ENCODE results near the gene SLC22A23.
"Not testable (repeated sequence)": the region's sequence is repeated elsewhere in the genome, so short reads cannot be mapped to it uniquely, and the experiment has no call there.

SLC22A23 gene

DNA sequence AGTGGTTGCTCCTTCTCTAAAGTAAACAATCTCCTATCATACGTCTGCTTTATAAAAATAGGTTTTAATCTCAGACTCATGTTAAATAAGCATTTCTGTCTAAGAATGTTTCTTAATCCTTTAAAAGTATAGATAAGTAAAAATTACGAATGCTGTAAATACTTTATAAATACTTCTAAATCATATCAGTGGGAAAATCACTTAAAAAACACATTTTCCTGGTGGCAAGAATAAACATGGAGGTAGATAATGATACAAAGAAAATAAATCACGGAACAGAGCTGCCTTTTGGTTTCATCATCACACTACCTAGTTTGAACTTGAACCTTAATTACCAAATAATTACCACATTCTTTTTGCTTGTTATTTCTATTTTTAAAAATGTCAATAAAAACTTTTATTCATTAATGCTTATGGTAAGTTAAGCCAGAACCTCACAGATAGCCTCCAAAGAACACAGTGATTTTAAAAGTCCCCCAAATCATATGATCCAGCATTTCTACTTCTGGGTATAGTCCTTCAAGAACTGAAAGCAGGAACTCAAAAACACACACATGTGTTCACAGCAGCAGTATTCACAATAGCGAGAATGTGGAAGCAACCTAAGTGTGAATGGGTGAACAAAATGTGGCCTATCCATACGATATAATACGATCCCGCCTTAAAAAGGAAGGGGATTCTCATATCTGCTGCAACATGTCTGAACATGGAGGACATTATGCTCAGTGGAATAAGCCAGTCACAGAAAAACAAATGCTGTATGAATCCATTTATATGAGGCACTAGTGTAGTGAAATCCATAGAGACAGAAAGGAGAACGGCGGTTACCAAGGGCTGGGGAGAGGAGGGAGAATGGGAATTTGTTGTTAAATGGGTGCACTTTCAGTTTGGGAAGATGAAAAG lies 72.4 kb downstream of the SLC22A23 start:
- DNase-seq, result no peak

DNA sequence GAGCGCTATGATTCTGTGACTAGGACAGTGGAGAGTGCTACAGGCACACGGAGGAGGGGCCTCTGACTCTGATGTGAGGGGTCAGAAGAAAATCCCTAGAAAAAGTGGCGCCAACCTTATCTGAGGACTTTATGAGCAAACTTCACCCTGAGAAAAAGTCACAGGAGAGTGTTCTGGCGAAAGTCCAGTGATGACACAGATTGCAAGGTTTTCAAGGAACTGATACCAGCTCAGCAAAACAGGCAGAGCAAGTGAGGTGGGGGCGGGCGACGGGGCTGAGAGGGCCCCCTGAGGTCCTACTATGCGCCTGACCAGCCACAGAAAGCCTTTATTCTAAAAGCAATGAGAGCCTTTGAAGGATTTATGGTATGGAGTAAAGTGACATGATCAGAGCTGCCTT lies 73.3 kb downstream of the SLC22A23 start:
- DNase-seq, result no peak

DNA sequence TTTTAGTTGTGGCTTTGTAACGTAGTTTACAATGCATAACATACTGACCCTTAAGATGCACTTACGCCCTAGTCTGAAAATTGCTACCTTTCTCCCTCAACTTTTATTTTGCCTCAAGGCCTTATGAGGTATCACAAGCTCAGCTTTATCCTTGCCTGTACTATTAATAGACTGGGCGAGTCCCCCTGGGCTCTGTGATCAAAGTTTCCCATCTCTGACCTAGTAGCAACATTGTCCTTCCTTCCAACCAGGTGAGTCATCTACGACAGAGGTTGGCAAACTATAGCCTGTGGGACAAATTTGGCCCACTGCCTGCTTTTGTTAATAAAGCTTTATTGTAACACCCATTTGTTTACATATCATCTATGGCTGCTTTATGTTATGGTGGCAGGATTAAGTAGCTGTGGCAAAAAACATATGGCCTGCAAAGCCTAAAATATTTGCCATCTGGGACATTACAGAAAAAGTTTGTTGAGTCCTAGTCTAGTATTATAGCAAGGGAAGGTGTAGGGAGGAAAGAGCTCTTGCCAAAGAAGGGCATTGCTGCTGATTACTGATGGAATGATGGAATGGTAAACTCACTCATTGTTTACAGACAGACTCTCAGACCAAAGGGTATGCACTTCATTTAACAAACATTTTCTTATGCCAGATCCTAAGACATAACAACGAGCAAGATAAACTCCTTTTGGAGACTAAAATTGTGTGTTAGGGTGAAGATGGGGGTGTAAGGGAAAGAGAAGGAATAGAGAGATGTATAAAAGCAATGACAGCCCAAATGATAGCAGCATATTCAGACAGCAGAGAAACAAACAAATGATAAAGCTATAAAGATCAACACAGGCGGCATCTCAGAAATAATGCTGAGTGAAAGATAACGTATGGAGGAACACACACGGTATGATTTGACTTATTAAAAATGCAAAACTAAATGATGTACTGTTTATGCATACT lies 74.2 kb downstream of the SLC22A23 start:
- DNase-seq, result no peak

DNA sequence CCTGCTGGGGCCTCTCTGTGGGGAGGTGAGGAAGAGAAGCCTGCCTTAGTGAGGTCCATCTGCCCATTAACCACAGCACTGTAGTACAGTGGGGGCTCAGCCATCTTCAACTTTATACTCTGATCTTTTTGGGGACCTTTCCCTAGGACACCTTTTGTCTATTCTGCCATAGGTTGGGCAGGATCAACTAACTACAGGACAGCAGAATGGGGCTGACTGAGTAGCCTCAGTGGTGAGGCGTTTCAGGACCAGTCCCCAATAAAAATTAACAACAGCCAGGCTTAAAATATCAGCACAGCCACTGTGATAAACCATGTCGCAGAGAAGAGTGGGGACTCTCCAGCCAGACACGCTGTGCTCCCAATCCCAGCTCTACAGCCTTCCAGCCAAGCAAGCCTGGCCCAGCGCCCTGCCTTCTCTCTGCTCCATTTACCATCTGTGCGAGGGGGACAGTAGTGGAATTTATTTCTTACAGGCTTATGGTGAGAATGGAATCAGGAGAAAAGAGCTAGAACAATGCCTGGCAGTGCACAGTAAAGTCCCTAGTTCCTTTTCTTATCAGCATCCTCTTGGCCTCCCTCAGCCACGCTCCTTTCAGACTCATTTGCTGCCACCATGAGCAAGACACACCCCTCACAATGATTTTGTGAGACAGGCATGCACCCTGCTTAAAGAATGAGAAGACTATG lies 75.5 kb downstream of the SLC22A23 start:
- DNase-seq, result no peak

DNA sequence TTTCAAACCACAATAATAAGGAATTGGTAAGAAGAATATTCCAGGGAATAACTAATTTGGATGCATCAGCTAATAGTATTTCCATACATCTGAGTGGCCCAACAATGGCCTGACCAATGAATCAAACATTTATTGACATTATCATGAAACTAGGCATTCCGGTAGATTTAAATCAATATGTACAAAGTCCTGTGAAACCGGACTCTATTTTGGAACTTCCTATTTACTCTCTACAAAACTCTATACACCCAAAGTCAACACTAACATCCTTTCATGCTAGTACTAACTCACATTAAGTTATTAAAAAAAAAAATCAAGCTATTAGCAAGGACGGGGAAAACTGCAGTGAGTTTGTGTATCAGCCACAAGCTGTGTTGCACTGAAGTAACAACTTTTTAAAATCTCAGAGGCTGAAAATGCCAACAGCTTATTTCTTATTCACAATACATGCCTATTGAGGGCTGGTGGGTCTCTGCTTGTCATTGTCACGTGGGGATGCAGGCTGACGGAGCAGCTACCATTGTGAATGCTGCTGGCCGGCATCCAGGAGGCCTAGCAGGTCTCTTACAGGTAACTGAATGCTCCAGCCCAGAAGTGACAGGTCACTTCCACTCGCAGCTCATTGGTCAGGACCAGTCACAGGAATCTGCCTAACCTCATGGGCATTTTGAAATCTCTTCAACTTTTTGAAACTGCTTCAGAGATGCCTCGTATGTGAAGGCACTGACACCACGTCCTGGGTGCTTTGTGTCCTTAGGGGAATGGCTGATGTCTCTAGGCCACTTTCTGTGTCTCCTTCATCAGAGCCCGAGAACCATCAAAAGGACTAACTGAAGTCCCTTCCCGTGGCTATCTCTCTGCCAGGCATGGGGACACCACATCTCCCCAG lies 76.3 kb downstream of the SLC22A23 start:
- DNase-seq, result no peak

DNA sequence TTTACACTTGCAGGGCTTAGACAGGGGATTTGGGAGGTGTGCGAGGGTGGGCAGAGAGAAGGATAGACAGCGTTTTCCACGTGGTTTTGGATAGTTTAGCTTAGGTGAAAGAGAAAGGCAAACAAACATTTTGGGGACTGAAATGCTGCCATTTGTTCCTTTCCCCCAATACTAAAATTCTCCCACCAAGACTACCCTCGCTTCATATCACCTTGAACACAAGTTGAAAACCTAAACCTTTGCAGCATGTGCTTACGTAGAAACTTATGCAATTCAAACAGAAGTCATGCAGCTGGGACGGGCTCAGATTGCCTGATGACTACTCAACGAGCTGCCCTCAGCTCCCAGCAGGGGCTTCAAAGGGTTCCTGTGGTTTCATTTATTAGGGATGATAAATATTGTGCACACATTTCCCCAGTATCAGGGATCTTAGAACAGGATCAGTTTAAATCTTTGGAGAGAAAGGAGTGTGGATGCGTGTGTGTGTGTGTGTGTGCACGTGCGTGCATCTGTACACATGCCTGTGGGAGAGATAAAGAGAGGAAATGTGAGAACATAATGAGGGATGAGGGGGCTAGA lies 77.3 kb downstream of the SLC22A23 start:
- DNase-seq, result no peak

DNA sequence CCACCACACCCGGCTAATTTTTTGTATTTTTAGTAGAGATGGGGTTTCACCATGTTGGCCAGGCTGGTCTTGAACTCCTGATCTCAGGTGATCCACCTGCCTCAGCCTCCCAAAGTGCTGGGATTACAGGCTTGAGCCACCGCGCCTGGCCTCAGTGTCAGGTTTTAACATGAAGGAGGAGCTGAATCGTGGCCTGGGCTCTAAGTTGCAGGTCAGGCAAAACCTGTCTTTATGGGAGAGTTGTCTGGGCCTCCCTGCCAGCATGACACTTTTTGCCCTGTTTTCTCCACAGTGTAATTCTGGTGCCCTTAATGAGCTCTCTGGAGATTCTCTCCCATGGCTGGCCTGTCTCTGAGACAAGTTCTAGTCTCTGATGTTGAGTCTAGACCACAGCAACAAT lies 78.0 kb downstream of the SLC22A23 start:
- not testable (repeated sequence) for DNase-seq

DNA sequence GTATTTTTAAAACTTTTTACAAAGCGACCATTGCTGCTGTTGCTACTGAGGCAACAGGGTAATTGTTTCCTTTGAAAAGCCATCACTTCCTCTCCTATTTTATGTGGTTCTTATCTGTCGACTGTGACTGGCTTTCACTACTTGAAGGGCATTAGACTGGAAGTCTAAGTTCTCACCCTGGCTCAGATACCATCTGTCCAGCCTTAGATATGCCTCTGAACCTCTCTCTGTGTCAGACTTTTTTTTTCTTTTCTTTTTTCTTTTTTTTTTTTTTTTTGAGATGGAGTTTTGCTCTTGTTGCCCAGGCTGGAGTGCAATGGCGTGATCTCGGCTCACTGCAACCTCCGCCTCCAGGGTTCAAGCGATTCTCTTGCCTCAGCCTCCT lies 78.5 kb downstream of the SLC22A23 start:
- not testable (repeated sequence) for DNase-seq

DNA sequence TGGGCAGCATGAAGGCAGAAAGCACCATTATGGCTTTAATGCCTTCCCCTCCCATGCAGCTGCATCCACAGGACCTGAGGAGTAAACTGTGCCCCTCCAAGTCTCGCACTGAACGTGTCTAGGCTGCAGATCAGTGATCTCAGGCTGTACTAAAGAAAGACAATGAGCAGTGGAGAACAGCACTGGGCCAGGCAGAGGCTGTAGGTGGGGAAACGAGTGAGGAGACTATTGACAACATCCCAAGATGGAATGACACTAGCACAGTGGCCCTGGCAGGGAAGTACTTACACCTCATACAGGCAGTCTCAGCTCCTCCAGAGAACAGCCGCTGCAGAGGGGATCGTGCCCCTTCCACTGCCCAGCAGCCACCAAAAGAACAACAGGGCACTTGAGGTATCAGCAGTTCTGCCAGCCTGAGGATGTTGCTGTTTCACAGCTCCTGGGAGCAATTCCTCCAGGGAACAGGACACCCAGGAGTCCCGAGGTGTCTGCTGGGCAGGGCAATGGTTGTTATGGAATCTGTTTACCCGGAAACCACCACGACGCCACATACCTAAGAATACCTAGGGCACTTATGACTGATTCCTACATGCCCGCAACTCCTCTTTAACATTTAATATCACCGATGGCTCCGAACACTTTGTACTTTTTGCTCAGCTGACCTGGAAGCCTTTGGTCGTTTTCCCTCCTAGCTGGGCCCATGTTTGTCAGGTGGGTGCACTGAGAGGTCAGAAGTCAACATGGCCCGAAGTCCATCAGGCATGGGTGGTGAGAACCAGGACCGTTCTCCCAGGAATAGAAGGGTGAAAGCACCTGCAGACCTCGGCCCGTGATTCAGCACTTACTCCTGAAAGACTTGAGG lies 79.1 kb downstream of the SLC22A23 start:
- DNase-seq, result no peak

DNA sequence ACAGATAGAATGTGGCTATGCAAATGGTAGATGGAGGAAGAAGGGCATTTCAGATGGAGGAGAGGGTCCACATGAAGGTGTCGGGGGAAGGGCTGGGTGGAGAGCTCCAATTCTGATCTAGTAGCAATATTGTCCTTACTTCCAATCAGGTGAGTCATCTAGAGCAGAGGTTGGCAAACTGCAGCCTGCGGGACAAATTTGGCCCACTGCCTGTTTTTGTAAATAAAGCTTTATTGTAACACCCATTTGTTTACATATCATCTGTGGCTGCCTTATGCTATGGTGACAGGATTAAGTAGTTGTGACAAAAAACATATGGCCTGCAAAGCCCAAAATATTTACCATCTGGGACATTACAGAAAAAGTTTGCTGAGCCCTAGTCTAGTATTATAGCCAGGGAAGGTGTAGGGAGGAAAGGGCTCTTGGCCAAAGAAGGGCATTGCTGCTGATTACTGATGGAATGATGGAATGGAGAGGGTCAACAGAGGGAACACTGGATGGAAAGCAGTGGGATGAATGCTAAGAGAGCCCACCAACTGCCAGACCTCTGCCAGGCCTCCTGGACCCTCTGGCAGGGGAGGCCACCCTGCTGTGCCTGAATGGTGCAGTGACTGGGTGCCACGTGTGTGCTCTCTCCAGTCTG lies 79.8 kb downstream of the SLC22A23 start:
- DNase-seq, result no peak

DNA sequence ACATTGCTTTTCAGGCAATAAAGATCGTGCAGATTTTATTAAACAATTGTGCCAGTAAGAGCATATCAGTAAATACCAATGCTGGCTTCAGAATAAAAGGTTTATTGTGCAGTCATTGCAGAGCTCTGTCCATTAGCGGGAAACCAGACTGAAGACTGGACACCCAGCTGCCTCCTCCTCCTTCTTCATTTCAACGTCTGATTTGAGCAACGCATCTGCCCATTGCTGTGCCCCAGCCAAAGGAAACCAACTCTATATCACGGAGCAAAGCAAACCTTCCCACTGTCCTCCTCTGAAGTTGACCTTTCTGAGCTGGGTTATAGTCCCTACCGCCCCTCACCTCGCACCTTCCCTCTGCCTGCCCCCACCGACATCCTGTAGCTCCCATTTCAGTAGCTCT lies 80.8 kb downstream of the SLC22A23 start:
- DNase-seq, result no peak

DNA sequence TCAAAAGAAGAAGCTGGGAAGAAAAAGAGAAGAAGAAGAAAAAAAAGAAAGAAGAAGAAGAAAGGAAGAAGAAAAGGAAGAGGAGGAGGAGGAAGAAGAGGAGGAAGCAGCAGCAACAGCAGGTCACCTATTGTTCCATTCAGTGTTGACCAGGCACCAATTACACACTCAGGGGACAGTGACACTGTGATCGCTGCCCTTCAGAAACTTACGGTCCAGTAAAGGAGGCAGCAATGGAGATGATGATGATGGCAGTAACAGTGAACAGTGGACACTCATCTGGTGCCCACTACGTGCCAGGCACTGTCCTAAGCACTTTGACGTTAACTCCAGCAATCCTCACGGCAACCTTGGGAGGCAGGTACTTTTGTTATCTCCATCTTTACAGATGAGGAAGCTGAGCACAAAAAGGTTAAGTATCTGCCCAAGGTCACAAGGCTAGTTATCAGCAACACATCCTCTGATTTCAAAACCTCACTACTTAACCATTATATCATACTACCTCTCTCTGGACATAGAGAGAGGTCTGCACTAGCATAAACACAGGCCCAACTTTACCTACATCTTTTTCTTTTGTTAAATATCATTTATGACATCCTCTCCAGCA lies 83.2 kb downstream of the SLC22A23 start:
- DNase-seq, result no peak

DNA sequence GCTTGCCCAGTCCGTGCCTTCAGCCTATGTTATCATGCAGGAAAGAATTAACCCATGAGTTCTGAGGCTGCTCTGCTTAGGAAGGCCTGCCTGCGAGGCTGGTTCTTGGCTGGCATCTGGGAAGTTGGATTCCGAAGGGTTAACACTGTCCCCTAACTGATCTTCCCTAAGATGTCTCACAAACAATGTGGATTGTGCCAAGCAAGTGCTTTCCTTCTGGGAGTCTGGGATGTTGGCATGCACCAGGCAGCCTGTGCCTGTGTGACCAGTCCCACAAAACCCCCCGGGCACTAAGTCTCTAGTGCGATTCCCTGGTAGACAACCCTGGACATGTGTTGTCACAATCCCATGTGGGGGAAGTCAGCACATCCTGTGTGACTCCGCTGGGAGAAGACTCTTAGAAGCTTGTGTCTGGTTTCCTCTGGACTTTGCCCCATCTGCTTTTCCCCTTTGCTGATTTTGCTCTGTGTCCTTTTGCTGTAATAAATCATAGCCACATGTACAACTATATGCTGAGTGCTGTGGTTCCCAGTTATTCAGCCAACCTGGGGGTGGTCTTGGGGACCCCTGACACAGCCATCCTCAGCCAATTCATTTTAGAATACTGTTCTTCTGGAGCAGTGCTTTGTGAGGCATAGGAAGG lies 83.8 kb downstream of the SLC22A23 start:
- DNase-seq, result no peak

DNA sequence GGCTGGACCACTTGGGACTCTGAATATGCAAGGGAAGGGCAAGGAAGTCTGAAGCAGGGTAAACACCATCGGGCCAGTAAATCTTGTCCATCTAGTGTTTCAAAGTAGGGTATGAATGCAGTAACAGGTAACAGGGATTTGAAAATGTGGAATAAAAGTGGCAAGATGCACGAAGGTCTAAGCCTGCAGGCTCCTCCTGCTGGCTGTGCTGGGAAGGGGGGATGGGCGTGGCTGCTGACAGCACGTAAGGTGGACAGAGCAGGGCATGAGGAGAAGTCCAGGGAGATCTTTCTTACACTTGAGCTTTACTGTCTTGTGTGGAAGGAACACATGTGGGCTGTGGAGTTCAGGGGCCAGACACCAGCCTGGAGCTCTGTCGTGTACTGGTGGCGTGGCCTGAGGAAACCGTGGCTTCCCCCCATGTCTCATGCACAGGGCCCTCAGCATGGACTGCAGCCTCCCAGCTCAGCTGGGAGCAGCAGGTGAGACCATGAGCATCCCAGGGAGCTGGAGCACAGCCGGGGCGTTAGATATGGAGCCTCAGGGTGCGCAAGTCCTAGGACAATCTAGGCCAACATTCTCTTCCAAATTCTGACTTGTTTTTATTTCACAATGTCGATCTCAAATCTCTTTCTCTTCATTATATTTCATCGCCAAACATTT lies 84.5 kb downstream of the SLC22A23 start:
- no peak for DNase-seq

DNA sequence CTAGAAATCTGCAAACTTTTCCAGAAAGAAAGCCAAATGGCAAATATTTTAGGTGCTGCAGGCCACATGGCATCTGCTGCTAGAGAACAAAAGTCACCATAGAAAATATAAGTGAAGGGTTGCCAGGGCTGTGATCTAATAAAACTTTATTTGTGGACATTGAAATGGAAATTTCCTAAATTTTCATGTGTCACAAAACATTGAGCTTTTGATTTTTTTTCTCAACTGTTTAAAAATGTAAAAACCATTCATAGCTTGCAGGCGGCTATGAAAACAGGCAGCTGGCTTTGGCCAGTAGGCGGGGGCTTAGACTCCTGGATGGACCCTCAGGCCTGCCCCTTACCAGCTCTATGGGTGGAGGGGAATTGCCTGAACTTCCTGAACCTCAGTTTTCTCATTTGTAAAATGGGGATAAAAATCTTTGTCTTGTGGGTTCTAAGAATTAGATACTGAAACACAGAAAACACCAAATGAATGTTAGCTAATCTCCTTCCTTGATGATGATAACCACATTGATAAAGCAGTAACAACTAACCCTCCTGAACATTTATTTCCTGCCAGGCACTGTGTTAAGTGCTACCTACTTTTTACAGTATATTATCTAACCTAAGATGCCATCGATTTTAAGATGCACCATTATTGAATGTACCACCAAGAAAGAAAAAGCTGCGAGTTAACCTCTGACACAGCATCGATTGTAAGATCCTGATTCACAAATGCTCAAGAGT lies 85.5 kb downstream of the SLC22A23 start:
- DNase-seq, result no peak

DNA sequence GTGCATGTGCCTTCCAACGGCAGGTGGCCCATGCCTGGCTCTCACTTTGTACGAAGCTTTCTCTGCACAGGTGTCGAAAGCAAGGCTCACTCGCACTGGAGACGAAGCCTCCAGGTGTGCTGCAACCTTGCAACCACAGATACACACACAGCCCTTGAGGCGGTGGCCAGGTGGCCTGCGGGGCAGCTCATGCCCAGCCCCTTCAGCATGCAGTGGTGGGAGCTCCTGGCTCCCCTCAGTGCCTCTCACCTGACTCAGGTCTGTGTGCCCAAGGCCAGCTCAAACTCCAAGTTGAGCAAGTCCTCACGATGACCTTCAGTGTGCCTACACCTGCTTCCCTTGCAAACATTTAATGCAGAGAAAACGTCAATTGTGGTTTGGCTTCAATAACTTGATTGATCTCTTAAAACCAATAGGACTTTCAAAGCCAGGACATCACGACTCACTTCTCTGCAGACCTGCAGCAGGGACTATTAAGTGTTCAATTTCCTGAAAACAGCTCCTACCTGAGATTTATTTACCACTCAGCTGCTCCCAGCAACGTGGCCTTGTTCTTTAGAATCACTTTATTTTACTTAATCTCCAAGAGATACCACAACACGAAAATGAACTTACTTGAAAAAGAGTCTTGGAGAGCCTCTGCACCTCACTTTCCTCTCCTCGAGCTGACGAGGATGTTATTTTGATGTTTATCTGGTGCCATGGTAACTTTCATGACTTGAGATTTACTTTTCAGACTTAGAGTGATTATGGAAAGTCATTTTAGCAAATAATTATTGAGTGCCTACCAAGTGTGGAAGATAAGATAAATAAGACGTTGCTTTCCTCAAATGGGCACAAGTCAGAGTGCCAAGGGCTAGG lies 86.3 kb downstream of the SLC22A23 start:
- no peak for DNase-seq

DNA sequence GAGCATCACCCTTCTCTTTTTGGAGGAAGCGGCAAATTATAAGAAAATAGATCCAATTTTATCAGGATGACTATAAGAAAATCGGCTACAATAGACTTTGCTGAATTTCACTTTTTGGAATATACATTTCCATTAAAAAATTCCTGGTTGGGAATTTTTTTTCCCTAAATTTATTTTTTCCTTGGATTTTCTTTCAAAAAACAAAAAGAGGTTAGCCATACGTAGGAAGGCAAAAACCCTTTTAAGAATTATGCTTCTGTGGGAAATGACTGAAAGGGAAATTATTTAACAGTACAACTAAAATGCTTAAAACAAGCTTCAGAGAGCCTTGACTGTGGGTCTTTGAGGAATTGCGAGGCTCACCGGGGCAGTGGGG lies 86.9 kb downstream of the SLC22A23 start:
- DNase-seq, result no peak

Measured in GF-D8 (cell line).